B cell (primary cell): ENCODE measurements around the gene PSME1. TPM values are rescaled to one million over a fixed set of nuclear protein-coding genes. Genes with fewer than 3 reads are reported as not detected.

Source experiments
- ATAC-seq: fragments of 200-7000 bp; cut with Tn5 transposase; one replicate; pipeline ENCODE4 v1.10.0; 2021; ENCODE audit warnings: low read depth, mild to moderate bottlenecking, moderate number of reproducible peaks, moderate library complexity
- CTCF ChIA-PET: fragments of 350-600 bp; sonication (Branson Sonifier 250); formaldehyde crosslinking; loops from one replicate; lab custom pipeline; 2021; ENCODE audit warnings: antibody characterized with exemption, inconsistent platforms; lab: Charles Lee
- POLR2A ChIA-PET: fragments of 350-600 bp; sonication (Branson Sonifier 250); formaldehyde crosslinking; loops from one replicate; lab custom pipeline; 2021; ENCODE audit warnings: antibody characterized with exemption; lab: Charles Lee
- DNase-seq: peaks from one replicate; pipeline ENCODE4 v3.0.0; 2013
- H2AFZ ChIP-seq: 2 replicates; pipeline ENCODE4 v1.6.1; 2012; ENCODE audit warnings: mild to moderate bottlenecking, low read depth, low read length; ENCODE audit not compliant: insufficient read depth, poor library complexity, severe bottlenecking
- H3K27ac ChIP-seq, 2 donors: 1 replicate in 1 of 2; 2 replicates in 1 of 2; pipeline ENCODE4 v1.5.1; 2012 to 2013; ENCODE audit warnings: low read length in 2 of 2, mild to moderate bottlenecking in 2 of 2, moderate library complexity in 1 of 2
- H3K27me3 ChIP-seq, 4 experiments: fragments of 200-600 bp in 1 of 4; sonication (generic) in 1 of 4; replicated peaks in 1 of 4; 1 replicate in 2 of 4; 2 replicates in 2 of 4; pipeline versions ENCODE4 v1.6.1 to v1.7.0; 2013 to 2016; ENCODE audit warnings: low read length in 3 of 4, mild to moderate bottlenecking in 2 of 4, mixed read lengths in 1 of 4, moderate library complexity in 1 of 4; ENCODE audit not compliant: insufficient read depth in 4 of 4, control insufficient read depth in 3 of 4; ENCODE audit errors: control extremely low read depth in 1 of 4
- H3K36me3 ChIP-seq, 2 experiments: replicated peaks in 1 of 2; 1 replicate in 1 of 2; 2 replicates in 1 of 2; pipeline versions ENCODE4 v1.6.1 to v1.7.1; 2013; ENCODE audit warnings: low read length in 1 of 2; ENCODE audit not compliant: insufficient read depth in 2 of 2, control insufficient read depth in 1 of 2; ENCODE audit errors: control extremely low read depth in 1 of 2, extremely low read depth in 1 of 2
- H3K4me1 ChIP-seq, 2 donors: fragments of 200-600 bp in 1 of 2; sonication (generic) in 1 of 2; 1 replicate in 1 of 2; 2 replicates in 1 of 2; pipeline versions ENCODE4 v1.5.1 to v1.6.1; 2013 to 2017; ENCODE audit warnings: low read length in 2 of 2; ENCODE audit not compliant: control insufficient read depth in 2 of 2, insufficient read depth in 2 of 2
- H3K4me2 ChIP-seq: replicated peaks from 2 replicates; pipeline ENCODE3; 2012; ENCODE audit warnings: mild to moderate bottlenecking, low read depth, low read length; ENCODE audit not compliant: poor library complexity, severe bottlenecking
- H3K4me3 ChIP-seq, 5 experiments: fragments of 200-600 bp in 1 of 5; sonication (generic) in 1 of 5; 1 replicate in 3 of 5; 2 replicates in 2 of 5; pipeline versions ENCODE4 v1.5.1 to v1.7.0; 2011 to 2016; ENCODE audit warnings: low read length in 4 of 5, mild to moderate bottlenecking in 4 of 5, low read depth in 2 of 5, control low read depth in 1 of 5, moderate library complexity in 1 of 5; ENCODE audit not compliant: insufficient read depth in 1 of 5; ENCODE audit errors: control extremely low read depth in 1 of 5, extremely low read depth in 1 of 5
- H3K79me2 ChIP-seq: fragments of 200-600 bp; sonication (generic); one replicate; pipeline ENCODE4 v1.6.0; 2016; ENCODE audit warnings: low read length; ENCODE audit not compliant: control insufficient read depth, insufficient read depth
- H3K9ac ChIP-seq: fragments of 200-600 bp; sonication (generic); 2 replicates; pipeline ENCODE4 v1.6.1; 2017; ENCODE audit warnings: mild to moderate bottlenecking, low read length, moderate library complexity
- H3K9me3 ChIP-seq, 3 donors: one replicate each; pipeline versions ENCODE4 v1.6.1 to v1.7.1; 2013; ENCODE audit warnings: low read length in 2 of 3; ENCODE audit not compliant: control insufficient read depth in 2 of 3, insufficient read depth in 1 of 3; ENCODE audit errors: control extremely low read depth in 1 of 3
- H4K20me1 ChIP-seq: 2 replicates; pipeline ENCODE4 v1.6.0; 2012; ENCODE audit warnings: mild to moderate bottlenecking, low read length; ENCODE audit not compliant: insufficient read depth, control insufficient read depth, poor library complexity, severe bottlenecking
- H3K27ac Mint-ChIP-seq: one replicate; pipeline ENCODE4 v1.8.0; 2021; ENCODE audit warnings: mixed read lengths
- H3K27me3 Mint-ChIP-seq: one replicate; pipeline ENCODE4 v1.8.0; 2021; ENCODE audit warnings: mixed read lengths
- H3K4me1 Mint-ChIP-seq: one replicate; pipeline ENCODE4 v1.8.0; 2021; ENCODE audit warnings: mixed read lengths
- H3K4me3 Mint-ChIP-seq: one replicate; pipeline ENCODE4 v1.8.0; 2021; ENCODE audit warnings: mixed read lengths
- H3K9me3 Mint-ChIP-seq: one replicate; pipeline ENCODE4 v1.8.0; 2022; ENCODE audit warnings: mixed read lengths; ENCODE audit not compliant: insufficient read depth
- EZH2 ChIP-seq: IDR thresholded peaks from 2 replicates; pipeline ENCODE4 v1.6.1; 2012; ENCODE audit warnings: borderline replicate concordance, low read depth, mild to moderate bottlenecking, moderate library complexity, low read length; ENCODE audit not compliant: insufficient read depth, poor library complexity, severe bottlenecking
- WGBS: methylation state at CpG from one replicate; pipeline ENCODE4 v1.1.5; 2013; ENCODE audit warnings: missing lambda C conversion rate; ENCODE audit not compliant: insufficient coverage; 5-methylcytosine and 5-hydroxymethylcytosine counted together
- intact Hi-C: fragments of 100-400 bp; cut with micrococcal nuclease; formaldehyde crosslinking; loops from one replicate; pipeline ENCODE4 v1.10.0; 2022
- polyA plus RNA-seq: library from polyadenylated mRNA; depleted of rRNA; stranded (reverse); fragments of >200 nt; gene quantifications from 2 replicates; pipeline ENCODE4 v1.2.3, GENCODE V29; 2012
- total RNA-seq, 2 donors: library from RNA; stranded (reverse); fragments of 120-200 nt in 1 of 2; gene quantifications; 1 replicate in 1 of 2; 2 replicates in 1 of 2; pipeline versions ENCODE4 v1.2.3 to v1.2.4, GENCODE V29; 2013 to 2022
- TF ChIP-seq, protein P1 (sequence below): fragments of 200-600 bp; IDR thresholded peaks from one replicate; pipeline ENCODE4 v1.8.0; 2022; ENCODE audit warnings: antibody characterized with exemption, mild to moderate bottlenecking

PSME1 gene
- total and polyA plus RNA-seq, 2 donors (not counting 1 experiment from before 2014, with no cell fraction given), result 237 to 257 TPM

DNA sequence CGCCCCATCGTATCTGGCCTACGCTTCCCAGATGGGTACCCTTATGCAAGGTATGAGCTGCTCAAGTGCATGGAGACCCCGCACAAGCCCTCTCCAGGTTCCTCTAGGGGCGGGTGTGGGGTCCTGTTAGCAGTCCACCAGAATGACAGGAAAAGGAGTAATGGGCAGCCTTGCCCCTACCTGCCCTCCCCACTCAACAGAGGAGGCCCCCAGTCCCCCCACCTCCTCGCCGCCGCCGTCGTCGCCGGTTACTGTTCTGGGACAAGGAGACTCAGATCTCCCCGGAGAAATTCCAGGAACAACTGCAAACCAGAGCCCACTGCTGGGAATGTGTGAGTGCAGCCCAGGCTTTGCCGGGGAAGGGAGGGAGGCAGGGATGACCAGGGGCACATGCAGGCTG lies 41.9 kb downstream of the PSME1 start:
- intact Hi-C loops, result no loop called here
- Mint-ChIP-seq H3K4me3 (no peak overlapping the region), H3K9me3 (no peaks in the 10 kb centered on the region), H3K27me3 (no peaks in the 10 kb centered on the region), H3K4me1 (peaks cover 9% of the 10 kb centered on the region), H3K27ac (no peak overlapping the region)
- H3K27ac ChIP-seq, result no peak overlapping the region
- H2AFZ ChIP-seq, result no peak overlapping the region
- no peaks in the 10 kb centered on the region for H3K9me3 ChIP-seq
- H4K20me1 ChIP-seq, result no peaks in the 10 kb centered on the region
- ATAC-seq (no peak), DNase-seq (no peak)
- POLR2A ChIA-PET, result interaction anchor here (1.7 kb wide), 1 partner anchor 17 kb away, joined by 4 read pairs; the partner anchor contains the start of gene IRF9
- H3K36me3 ChIP-seq, result peaks cover 3 to 51% of the 10 kb centered on the region in 2 experiments
- H3K4me1 ChIP-seq, result peaks cover 0 to 2% of the 10 kb centered on the region in 2 donors
- no peak overlapping the region for H3K4me2 ChIP-seq
- TF ChIP-seq, protein P1, sequence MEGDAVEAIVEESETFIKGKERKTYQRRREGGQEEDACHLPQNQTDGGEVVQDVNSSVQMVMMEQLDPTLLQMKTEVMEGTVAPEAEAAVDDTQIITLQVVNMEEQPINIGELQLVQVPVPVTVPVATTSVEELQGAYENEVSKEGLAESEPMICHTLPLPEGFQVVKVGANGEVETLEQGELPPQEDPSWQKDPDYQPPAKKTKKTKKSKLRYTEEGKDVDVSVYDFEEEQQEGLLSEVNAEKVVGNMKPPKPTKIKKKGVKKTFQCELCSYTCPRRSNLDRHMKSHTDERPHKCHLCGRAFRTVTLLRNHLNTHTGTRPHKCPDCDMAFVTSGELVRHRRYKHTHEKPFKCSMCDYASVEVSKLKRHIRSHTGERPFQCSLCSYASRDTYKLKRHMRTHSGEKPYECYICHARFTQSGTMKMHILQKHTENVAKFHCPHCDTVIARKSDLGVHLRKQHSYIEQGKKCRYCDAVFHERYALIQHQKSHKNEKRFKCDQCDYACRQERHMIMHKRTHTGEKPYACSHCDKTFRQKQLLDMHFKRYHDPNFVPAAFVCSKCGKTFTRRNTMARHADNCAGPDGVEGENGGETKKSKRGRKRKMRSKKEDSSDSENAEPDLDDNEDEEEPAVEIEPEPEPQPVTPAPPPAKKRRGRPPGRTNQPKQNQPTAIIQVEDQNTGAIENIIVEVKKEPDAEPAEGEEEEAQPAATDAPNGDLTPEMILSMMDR, result no peak
- no peak for TF ChIP-seq EZH2
- no peaks in the 10 kb centered on the region for H3K27me3 ChIP-seq
- CTCF ChIA-PET, result interaction anchor here (1.1 kb wide), 1 partner anchor 87 kb away, joined by 4 read pairs; no protein-coding TSS in a partner anchor
- 96% methylated on average over 8 of the region's 14 CpGs for WGBS
- H3K4me3 ChIP-seq, result no peak overlapping the region
- H3K9ac ChIP-seq, result no peak overlapping the region
- no peaks in the 10 kb centered on the region for H3K79me2 ChIP-seq

DNA sequence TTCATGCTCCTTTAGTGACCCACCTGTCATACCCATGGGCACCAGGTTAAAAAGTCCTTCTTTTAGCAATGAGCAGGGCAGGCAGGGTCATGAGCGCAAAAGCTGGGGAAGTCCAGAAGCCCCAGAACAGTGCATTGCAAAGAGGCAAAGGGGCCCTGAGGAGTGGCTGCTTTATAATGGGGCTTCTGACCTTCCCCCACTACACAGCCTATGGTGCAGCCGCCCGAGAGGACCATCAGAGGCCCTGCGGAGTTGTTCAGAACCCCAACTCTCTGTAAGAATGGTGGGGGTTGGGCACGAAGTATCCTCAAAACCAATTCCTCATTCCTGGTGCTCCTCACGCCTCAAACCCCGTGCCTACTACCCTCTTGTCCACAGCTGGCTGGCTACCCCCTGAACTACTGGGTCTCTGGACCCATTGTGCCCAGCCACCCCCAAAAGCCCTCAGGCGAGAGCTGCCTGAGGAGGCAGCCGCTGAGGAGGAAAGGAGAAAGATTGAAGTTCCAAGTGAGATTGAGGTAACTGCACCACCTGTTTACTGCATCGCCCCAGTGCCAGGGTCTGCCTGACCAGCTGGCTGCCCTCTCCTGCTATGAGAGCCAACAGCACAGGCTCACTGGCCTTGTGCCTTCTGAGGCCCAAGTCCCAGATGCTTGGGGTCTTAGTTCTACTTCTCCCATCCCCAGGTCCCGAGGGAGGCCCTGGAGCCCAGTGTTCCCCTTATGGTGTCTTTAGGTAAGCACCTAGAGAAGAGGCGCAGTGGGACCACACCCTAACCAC lies 42.6 kb downstream of the PSME1 start:
- peaks cover 3 to 57% of the 10 kb centered on the region in 2 experiments for H3K36me3 ChIP-seq

More for the DNA sequence above, 42.6 kb downstream of the PSME1 start:
- H3K9ac ChIP-seq, result no peak overlapping the region
- no peaks in the 10 kb centered on the region for H3K9me3 Mint-ChIP-seq
- no peak overlapping the region for H3K27ac Mint-ChIP-seq
- H3K4me1 ChIP-seq, result no peaks in the 10 kb centered on the region
- H4K20me1 ChIP-seq, result no peaks in the 10 kb centered on the region
- TF ChIP-seq, protein P1, result no peak
- no peak for TF ChIP-seq EZH2
- WGBS, result 82% methylated on average over 1 of the region's 12 CpGs
- H3K4me3 ChIP-seq, result no peak overlapping the region
- intact Hi-C loops, result no loop called here
- H3K79me2 ChIP-seq, result no peaks in the 10 kb centered on the region
- H3K4me1 Mint-ChIP-seq, result peaks cover 8% of the 10 kb centered on the region
- no peak overlapping the region for H3K4me2 ChIP-seq
- H3K9me3 ChIP-seq, result no peaks in the 10 kb centered on the region
- no peaks in the 10 kb centered on the region for H3K27me3 ChIP-seq
- ATAC-seq (no peak), DNase-seq (no peak)
- POLR2A ChIA-PET, result interaction anchor here (0.6 to 1.7 kb wide), 3 partner anchors 9 to 72 kb away, joined by 4 to 6 read pairs (median 5); partner anchors contain the start of gene IRF9
- CTCF ChIA-PET, result interaction anchor here (1.2 kb wide), 1 partner anchor 129 kb away, joined by 3 read pairs; the partner anchor contains the start of gene CIDEB
- no peaks in the 10 kb centered on the region for H3K27me3 Mint-ChIP-seq
- H2AFZ ChIP-seq, result no peak overlapping the region
- H3K4me3 Mint-ChIP-seq, result no peak overlapping the region
- no peak overlapping the region for H3K27ac ChIP-seq
